Smooth muscle cell (in vitro differentiated cells): ENCODE data around the gene DTX1. TPM values are rescaled to one million over a fixed set of nuclear protein-coding genes. Genes with fewer than 3 reads are reported as not detected.

ENCODE experiments used
- DNase-seq: peaks from one replicate; lab custom pipeline; 2025; ENCODE audit not compliant: unreplicated experiment; lab: John Stamatoyannopoulos, UW
- H2AFZ ChIP-seq: fragments of 200-600 bp; sonication (generic); 2 replicates; pipeline ENCODE4 v1.6.0; 2016; ENCODE audit warnings: antibody characterized with exemption, low read depth, mild to moderate bottlenecking
- H3F3A ChIP-seq: fragments of 200-600 bp; sonication (generic); 2 replicates; pipeline ENCODE4 v1.6.0; 2017; ENCODE audit warnings: antibody characterized with exemption, low read depth
- H3K27ac ChIP-seq: fragments of 200-600 bp; sonication (generic); 2 replicates; pipeline ENCODE4 v1.5.1; 2016; ENCODE audit warnings: low read depth, mild to moderate bottlenecking
- H3K27me3 ChIP-seq: fragments of 200-600 bp; sonication (generic); 2 replicates; pipeline ENCODE4 v1.6.1; 2016; ENCODE audit warnings: low read depth, mild to moderate bottlenecking
- H3K36me3 ChIP-seq: fragments of 200-600 bp; sonication (generic); 2 replicates; pipeline ENCODE4 v1.5.1; 2016; ENCODE audit warnings: low read depth
- H3K4me1 ChIP-seq: fragments of 200-600 bp; sonication (generic); 2 replicates; pipeline ENCODE4 v1.5.1; 2016; ENCODE audit warnings: low read depth
- H3K4me2 ChIP-seq: fragments of 200-600 bp; sonication (generic); 2 replicates; pipeline ENCODE4 v1.6.0; 2016; ENCODE audit warnings: mild to moderate bottlenecking
- H3K4me3 ChIP-seq: fragments of 200-600 bp; sonication (generic); 2 replicates; pipeline ENCODE4 v1.5.1; 2016; ENCODE audit warnings: mild to moderate bottlenecking
- H3K79me2 ChIP-seq: fragments of 200-600 bp; sonication (generic); 2 replicates; pipeline ENCODE4 v1.6.0; 2016; ENCODE audit warnings: low read depth, mild to moderate bottlenecking
- H3K9ac ChIP-seq: fragments of 200-600 bp; sonication (generic); 2 replicates; pipeline ENCODE4 v1.6.0; 2016; ENCODE audit warnings: low read depth
- H3K9me3 ChIP-seq: fragments of 200-600 bp; sonication (generic); replicated peaks from 2 replicates; pipeline ENCODE4 v1.5.1; 2016; ENCODE audit warnings: low read depth
- H4K20me1 ChIP-seq: fragments of 200-600 bp; sonication (generic); 2 replicates; pipeline ENCODE4 v1.6.0; 2016; ENCODE audit warnings: low read depth
- WGBS: methylation state at CpG from one replicate; pipeline ENCODE4 v1.1.7; 2016; ENCODE audit warnings: low lambda C conversion rate; 5-methylcytosine and 5-hydroxymethylcytosine counted together
- polyA plus RNA-seq: library from polyadenylated mRNA; unstranded; fragments of >200 nt; fragmentation: Nextera tagmentation; extraction: Ambion mirVana; gene quantifications from 2 replicates; pipeline ENCODE4 v1.2.1, GENCODE V29; 2016
- total RNA-seq: library from RNA; depleted of rRNA; stranded (reverse); fragments of >200 nt; gene quantifications from 2 replicates; pipeline ENCODE4 v1.2.3, GENCODE V29; 2014
- TF ChIP-seq, protein P1 (sequence below): fragments of 200-600 bp; sonication (generic); IDR thresholded peaks from 2 replicates; pipeline ENCODE4 v1.5.1; 2017; ENCODE audit warnings: borderline replicate concordance, mild to moderate bottlenecking, antibody characterized with exemption; ENCODE audit not compliant: insufficient read depth, poor library complexity, severe bottlenecking

DTX1 gene
- total and polyA plus RNA-seq, 2 experiments from 2014 or later = 0.09 to 1.1 TPM

- WGBS = 92% methylated on average over 6 of the region's 6 CpGs
- H3K4me3 ChIP-seq = no peak overlapping the region
Measured at GRCh38 chr12:113134521-113134951, 78.0 kb downstream of the DTX1 start.

GRCh38 chr12:113135178-113136127, 78.9 kb downstream of the DTX1 start, which contains the start of gene RASAL1:
TSS of gene RASAL1 (minus strand) at chr12:113135761. CDS start at chr12:113135462, 299 bp downstream.
- H3K27ac ChIP-seq = no peak within 1 kb of the TSS
- H3K27me3 ChIP-seq = peaks cover 16% of the 10 kb centered on the region
- H2AFZ ChIP-seq = no peak within 1 kb of the TSS
- 9% methylated on average over 42 of the region's 68 CpGs for WGBS
- DNase-seq = no peak
- no peaks in the 10 kb centered on the region for H3K4me1 ChIP-seq
- H3F3A ChIP-seq = no peaks in the 10 kb centered on the region
- H3K9me3 ChIP-seq = no peaks in the 10 kb centered on the region
- H3K36me3 ChIP-seq = no peaks in the 10 kb centered on the region
- peak within 1 kb of the TSS; percentile 73 for H3K4me2 ChIP-seq
- no peaks in the 10 kb centered on the region for H4K20me1 ChIP-seq
- no peak within 1 kb of the TSS for H3K4me3 ChIP-seq
- H3K9ac ChIP-seq = no peak within 1 kb of the TSS
- TF ChIP-seq, protein P1, sequence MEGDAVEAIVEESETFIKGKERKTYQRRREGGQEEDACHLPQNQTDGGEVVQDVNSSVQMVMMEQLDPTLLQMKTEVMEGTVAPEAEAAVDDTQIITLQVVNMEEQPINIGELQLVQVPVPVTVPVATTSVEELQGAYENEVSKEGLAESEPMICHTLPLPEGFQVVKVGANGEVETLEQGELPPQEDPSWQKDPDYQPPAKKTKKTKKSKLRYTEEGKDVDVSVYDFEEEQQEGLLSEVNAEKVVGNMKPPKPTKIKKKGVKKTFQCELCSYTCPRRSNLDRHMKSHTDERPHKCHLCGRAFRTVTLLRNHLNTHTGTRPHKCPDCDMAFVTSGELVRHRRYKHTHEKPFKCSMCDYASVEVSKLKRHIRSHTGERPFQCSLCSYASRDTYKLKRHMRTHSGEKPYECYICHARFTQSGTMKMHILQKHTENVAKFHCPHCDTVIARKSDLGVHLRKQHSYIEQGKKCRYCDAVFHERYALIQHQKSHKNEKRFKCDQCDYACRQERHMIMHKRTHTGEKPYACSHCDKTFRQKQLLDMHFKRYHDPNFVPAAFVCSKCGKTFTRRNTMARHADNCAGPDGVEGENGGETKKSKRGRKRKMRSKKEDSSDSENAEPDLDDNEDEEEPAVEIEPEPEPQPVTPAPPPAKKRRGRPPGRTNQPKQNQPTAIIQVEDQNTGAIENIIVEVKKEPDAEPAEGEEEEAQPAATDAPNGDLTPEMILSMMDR = peak; percentile 38
- H3K79me2 ChIP-seq = no peaks in the 10 kb centered on the region

More at GRCh38 chr12:113134521-113134951, 78.0 kb downstream of the DTX1 start:
- no peak for DNase-seq
- Histone ChIP-seq H3F3A (no peaks in the 10 kb centered on the region), H3K27ac (no peak overlapping the region), H3K9ac (no peak overlapping the region), H3K4me1 (no peaks in the 10 kb centered on the region), H3K79me2 (no peaks in the 10 kb centered on the region), H3K4me2 (no peak overlapping the region), H2AFZ (no peak overlapping the region), H3K36me3 (no peaks in the 10 kb centered on the region), H3K9me3 (no peaks in the 10 kb centered on the region), H4K20me1 (no peaks in the 10 kb centered on the region), H3K27me3 (peaks cover 16% of the 10 kb centered on the region)
- TF ChIP-seq, protein P1 = no peak

- Histone ChIP-seq H3K36me3 (no peaks in the 10 kb centered on the region), H3F3A (no peaks in the 10 kb centered on the region), H4K20me1 (no peaks in the 10 kb centered on the region), H2AFZ (no peak overlapping the region), H3K4me2 (peak overlapping the region; percentile 73), H3K27ac (no peak overlapping the region), H3K9ac (no peak overlapping the region), H3K27me3 (peaks cover 16% of the 10 kb centered on the region), H3K4me1 (no peaks in the 10 kb centered on the region), H3K4me3 (no peak overlapping the region), H3K79me2 (no peaks in the 10 kb centered on the region), H3K9me3 (no peaks in the 10 kb centered on the region)
- 42% methylated on average over 21 of the region's 21 CpGs for WGBS
- no peak for DNase-seq
- TF ChIP-seq, protein P1 = no peak
Measured at GRCh38 chr12:113136128-113136989, 79.8 kb downstream of the DTX1 start.
